PC-9 (cell line): ENCODE measurements around the gene CDC42BPA. TPM values are rescaled to one million over a fixed set of nuclear protein-coding genes. Genes with fewer than 3 reads are reported as not detected.

ENCODE experiments used
- BruUV-seq: library from RNA; stranded (reverse); fragments of 400-500 nt; replicated peaks from 2 replicates; lab custom pipeline; 2021; lab: Mats Ljungman, UMichigan
- CTCF ChIA-PET: fragments of 300-600 bp; sonication (Branson Sonifier 250); formaldehyde crosslinking; loops from one replicate; lab custom pipeline; 2022; ENCODE audit warnings: antibody characterized with exemption; lab: Charles Lee
- POLR2A ChIA-PET: fragments of 300-600 bp; sonication (Branson Sonifier 250); formaldehyde crosslinking; loops from one replicate; lab custom pipeline; 2022; ENCODE audit warnings: antibody characterized with exemption; ENCODE audit not compliant: unreplicated experiment; lab: Charles Lee
- DNase-seq, 2 experiments: peaks; one replicate each; pipeline versions ENCODE4 v3.0.0 to v3.0.0-alpha.2; 2015 to 2022; ENCODE audit warnings: mixed read lengths in 1 of 2
- H2AFZ ChIP-seq: fragments of 200-600 bp; sonication (generic); 2 replicates; pipeline ENCODE4 v1.8.1; 2017; ENCODE audit warnings: antibody characterized with exemption
- H3F3A ChIP-seq: fragments of 200-600 bp; sonication (generic); 2 replicates; pipeline ENCODE4 v1.8.1; 2017; ENCODE audit warnings: antibody characterized with exemption, mild to moderate bottlenecking, low read depth; ENCODE audit not compliant: insufficient read depth
- H3K27ac ChIP-seq: fragments of 200-600 bp; sonication (generic); 2 replicates; pipeline ENCODE4 v1.6.1; 2016; ENCODE audit warnings: mixed run types
- H3K27me3 ChIP-seq: fragments of 200-600 bp; sonication (generic); 2 replicates; pipeline ENCODE4 v1.6.1; 2016; ENCODE audit warnings: low read depth, mixed run types; ENCODE audit not compliant: insufficient read depth
- H3K36me3 ChIP-seq: fragments of 200-600 bp; sonication (generic); 2 replicates; pipeline ENCODE4 v1.6.1; 2016; ENCODE audit warnings: low read depth, mixed run types
- H3K4me1 ChIP-seq: fragments of 200-600 bp; sonication (generic); replicated peaks from 2 replicates; pipeline ENCODE4 v1.6.1; 2016; ENCODE audit warnings: mixed run types; ENCODE audit not compliant: insufficient read depth
- H3K4me2 ChIP-seq: fragments of 200-600 bp; sonication (generic); 2 replicates; pipeline ENCODE4 v1.6.1; 2017; ENCODE audit warnings: mixed run types
- H3K4me3 ChIP-seq: fragments of 200-600 bp; sonication (generic); 2 replicates; pipeline ENCODE4 v1.6.1; 2016; ENCODE audit warnings: mixed run types
- H3K79me2 ChIP-seq: fragments of 200-600 bp; sonication (generic); 2 replicates; pipeline ENCODE4 v1.6.1; 2017; ENCODE audit warnings: low read depth, mixed run types
- H3K9me2 ChIP-seq: fragments of 200-600 bp; sonication (generic); 2 replicates; pipeline ENCODE4 v1.8.1; 2017; ENCODE audit warnings: mild to moderate bottlenecking; ENCODE audit not compliant: insufficient read depth
- H3K9me3 ChIP-seq: fragments of 200-600 bp; sonication (generic); 2 replicates; pipeline ENCODE4 v1.8.1; 2016; ENCODE audit warnings: low read depth; ENCODE audit not compliant: insufficient read depth
- H4K20me1 ChIP-seq: fragments of 200-600 bp; sonication (generic); 2 replicates; pipeline ENCODE4 v1.8.1; 2017; ENCODE audit not compliant: insufficient read depth
- CTCF ChIP-seq: fragments of 200-600 bp; sonication (generic); conservative IDR thresholded peaks from 2 replicates; pipeline ENCODE4 v1.6.1; 2017; ENCODE audit warnings: mixed run types, antibody characterized with exemption, mild to moderate bottlenecking, moderate library complexity
- EZH2 ChIP-seq: fragments of 200-600 bp; sonication (generic); IDR thresholded peaks from 2 replicates; pipeline ENCODE4 v1.8.0; 2017; ENCODE audit warnings: antibody characterized with exemption, low read depth
- intact Hi-C: fragments of 100-400 bp; cut with micrococcal nuclease; formaldehyde crosslinking; loops from one replicate; pipeline ENCODE4 v1.10.0; 2022; ENCODE audit not compliant: unreplicated experiment
- total RNA-seq: library from RNA; stranded (reverse); gene quantifications from 2 replicates; pipeline ENCODE4 v1.2.3, GENCODE V29; 2021

Gene CDC42BPA
- total RNA-seq, 1 experiment from 2014 or later: 47.5 TPM

- ChIA-PET POLR2A (no interaction called here), CTCF (no interaction called here)
- no peaks in the 10 kb centered on the region for H3K9me3 ChIP-seq
- H3K4me2 ChIP-seq: no peak overlapping the region
- H3K79me2 ChIP-seq: no peaks in the 10 kb centered on the region
- no peaks in the 10 kb centered on the region for H3K27me3 ChIP-seq
- H3K4me3 ChIP-seq: no peak overlapping the region
- no peaks in the 10 kb centered on the region for H3F3A ChIP-seq
- H3K9me2 ChIP-seq: no peaks in the 10 kb centered on the region; the same call in 1 of the 2 replicates
- no peaks in the 10 kb centered on the region for H3K4me1 ChIP-seq
- H3K27ac ChIP-seq: no peak overlapping the region
- no TSS peak for BruUV-seq
- TF ChIP-seq CTCF: no peak
- no peak for TF ChIP-seq EZH2
- H2AFZ ChIP-seq: no peak overlapping the region
- intact Hi-C loops: no loop called here
- no peaks in the 10 kb centered on the region for H4K20me1 ChIP-seq
- no peak for DNase-seq
- peaks cover 12% of the 10 kb centered on the region; the same call in 1 of the 2 replicates for H3K36me3 ChIP-seq
These were observed 223.9 kb downstream of the CDC42BPA start for GRCh38 chr1:227094249-227094966.

- BruUV-seq: no TSS peak
- H3F3A ChIP-seq: no peaks in the 10 kb centered on the region
- ChIA-PET POLR2A (interaction anchor here (0.5 kb wide), 1 partner anchor 20 kb away, joined by 3 read pairs; no protein-coding TSS in a partner anchor), CTCF (no interaction called here)
- no peak overlapping the region for H3K4me3 ChIP-seq
- H3K9me3 ChIP-seq: no peaks in the 10 kb centered on the region
- H3K9me2 ChIP-seq: no peaks in the 10 kb centered on the region; the same call in 1 of the 2 replicates
- H3K27me3 ChIP-seq: no peaks in the 10 kb centered on the region
- no peak for DNase-seq
- H2AFZ ChIP-seq: no peak overlapping the region
- H3K27ac ChIP-seq: no peak overlapping the region
- H3K79me2 ChIP-seq: no peaks in the 10 kb centered on the region
- H4K20me1 ChIP-seq: no peaks in the 10 kb centered on the region
- intact Hi-C loops: no loop called here
- TF ChIP-seq EZH2 (no peak), CTCF (no peak)
- H3K36me3 ChIP-seq: peaks cover 12% of the 10 kb centered on the region; the same call in 1 of the 2 replicates
- H3K4me2 ChIP-seq: no peak overlapping the region
- no peaks in the 10 kb centered on the region for H3K4me1 ChIP-seq
These were observed 225.0 kb downstream of the CDC42BPA start for GRCh38 chr1:227093309-227093708.

DNA sequence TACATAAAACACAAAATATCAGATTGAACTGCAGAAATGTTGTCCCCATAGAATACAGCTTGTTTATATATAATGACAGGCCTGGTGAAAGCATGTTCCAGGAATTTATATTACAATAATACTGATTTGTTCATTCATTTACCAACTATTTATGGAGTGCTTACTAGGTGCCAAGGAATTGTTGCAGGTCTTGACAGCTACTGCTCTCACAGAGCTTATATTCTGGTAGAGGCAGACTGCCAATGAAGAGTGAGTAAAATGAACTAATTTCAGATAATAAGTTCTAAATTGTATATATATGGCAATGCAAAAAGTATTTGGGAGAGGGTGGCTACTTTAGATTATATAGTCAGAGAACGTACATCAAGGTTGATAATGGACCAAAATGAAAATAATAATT is 226.2 kb downstream of the CDC42BPA start:
- no TSS peak for BruUV-seq
- POLR2A ChIA-PET: no interaction called here
- Histone ChIP-seq H2AFZ (no peak overlapping the region), H3K36me3 (peaks cover 12% of the 10 kb centered on the region; the same call in 1 of the 2 replicates), H3K9me2 (no peaks in the 10 kb centered on the region; the same call in 1 of the 2 replicates), H3K4me1 (no peaks in the 10 kb centered on the region), H3K27me3 (no peaks in the 10 kb centered on the region), H3K9me3 (no peaks in the 10 kb centered on the region), H3K27ac (no peak overlapping the region), H4K20me1 (no peaks in the 10 kb centered on the region), H3K4me2 (no peak overlapping the region), H3K4me3 (no peak overlapping the region), H3K79me2 (no peaks in the 10 kb centered on the region), H3F3A (no peaks in the 10 kb centered on the region)
- DNase-seq: no peak
- TF ChIP-seq CTCF: no peak
- TF ChIP-seq EZH2: no peak
- CTCF ChIA-PET: no interaction called here
- intact Hi-C loops: no loop called here
